ENCODE measurements around the gene UQCRHL. TPM values are rescaled to one million over a fixed set of nuclear protein-coding genes. Genes with fewer than 3 reads are reported as not detected.

Gene UQCRHL
- total RNA-seq, 1 experiment from 2014 or later = 5.4 TPM

GRCh38 chr1:15810073-15810472 lies 2.6 kb upstream of the UQCRHL start:
- H3K36me3 ChIP-seq (ENCODE audit: insufficient read depth, low read length) = no peaks in the 10 kb centered on the region
- no peaks in the 10 kb centered on the region for H3K9me2 ChIP-seq (replicated peaks; ENCODE audit: insufficient read depth, low read length)
- H3K27ac ChIP-seq (ENCODE audit: low read length) = no peak overlapping the region
- no peak for DNase-seq
- H3K9ac ChIP-seq (ENCODE audit: low read length) = no peak overlapping the region
- H3K27me3 ChIP-seq (ENCODE audit: low read length) = no peaks in the 10 kb centered on the region
- H3K4me2 ChIP-seq (ENCODE audit: low read depth, low read length, poor library complexity, severe bottlenecking) = no peak overlapping the region
- no peaks in the 10 kb centered on the region for H3K9me3 ChIP-seq (ENCODE audit: low read length)
- H3K4me1 ChIP-seq (ENCODE audit: low read length) = no peaks in the 10 kb centered on the region
- no peak overlapping the region for H2AFZ ChIP-seq (ENCODE audit: low read length)
- no peaks in the 10 kb centered on the region for H3K79me2 ChIP-seq (ENCODE audit: low read length)
- no peak overlapping the region for H3K4me3 ChIP-seq (ENCODE audit: low read length)
- H4K20me1 ChIP-seq (ENCODE audit: insufficient read depth, low read depth, low read length) = no peaks in the 10 kb centered on the region

- no peak overlapping the region for H3K4me2 ChIP-seq (ENCODE audit: low read depth, low read length, poor library complexity, severe bottlenecking)
- DNase-seq = no peak
- H3K27ac ChIP-seq (ENCODE audit: low read length) = no peak overlapping the region
- no peaks in the 10 kb centered on the region for H3K9me2 ChIP-seq (replicated peaks; ENCODE audit: insufficient read depth, low read length)
- no peak overlapping the region for H3K4me3 ChIP-seq (ENCODE audit: low read length)
- no peaks in the 10 kb centered on the region for H3K27me3 ChIP-seq (ENCODE audit: low read length)
- H3K9ac ChIP-seq (ENCODE audit: low read length) = no peak overlapping the region
- H3K4me1 ChIP-seq (ENCODE audit: low read length) = no peaks in the 10 kb centered on the region
- H3K36me3 ChIP-seq (ENCODE audit: insufficient read depth, low read length) = no peaks in the 10 kb centered on the region
- no peaks in the 10 kb centered on the region for H3K79me2 ChIP-seq (ENCODE audit: low read length)
- no peak overlapping the region for H2AFZ ChIP-seq (ENCODE audit: low read length)
- H4K20me1 ChIP-seq (ENCODE audit: insufficient read depth, low read depth, low read length) = no peaks in the 10 kb centered on the region
- no peaks in the 10 kb centered on the region for H3K9me3 ChIP-seq (ENCODE audit: low read length)
These were observed 1.5 kb upstream of the UQCRHL start for GRCh38 chr1:15808955-15809354.

GRCh38 chr1:15807121-15807520 lies 328 bp downstream of the UQCRHL start:
- Histone ChIP-seq H3K79me2 (ENCODE audit: low read length) (no peaks in the 10 kb centered on the region), H3K27ac (ENCODE audit: low read length) (no peak overlapping the region), H4K20me1 (ENCODE audit: insufficient read depth, low read depth, low read length) (no peaks in the 10 kb centered on the region), H3K4me1 (ENCODE audit: low read length) (no peaks in the 10 kb centered on the region), H3K4me2 (ENCODE audit: low read depth, low read length, poor library complexity, severe bottlenecking) (no peak overlapping the region), H3K36me3 (ENCODE audit: insufficient read depth, low read length) (no peaks in the 10 kb centered on the region), H3K9me3 (ENCODE audit: low read length) (no peaks in the 10 kb centered on the region), H3K27me3 (ENCODE audit: low read length) (no peaks in the 10 kb centered on the region), H3K9ac (ENCODE audit: low read length) (no peak overlapping the region), H3K4me3 (ENCODE audit: low read length) (no peak overlapping the region), H2AFZ (ENCODE audit: low read length) (no peak overlapping the region), H3K9me2 (replicated peaks; ENCODE audit: insufficient read depth, low read length) (no peaks in the 10 kb centered on the region)
- DNase-seq = no peak

- H3K9me3 ChIP-seq (ENCODE audit: low read length) = no peaks in the 10 kb centered on the region
- H4K20me1 ChIP-seq (ENCODE audit: insufficient read depth, low read depth, low read length) = no peaks in the 10 kb centered on the region
These were observed 3.4 kb downstream of the UQCRHL start for GRCh38 chr1:15804060-15804459.

GRCh38 chr1:15803380-15803779 lies 4.1 kb downstream of the UQCRHL start:
- Histone ChIP-seq H3K79me2 (ENCODE audit: low read length) (no peaks in the 10 kb centered on the region), H3K9me3 (ENCODE audit: low read length) (no peaks in the 10 kb centered on the region), H3K36me3 (ENCODE audit: insufficient read depth, low read length) (no peaks in the 10 kb centered on the region), H3K27me3 (ENCODE audit: low read length) (no peaks in the 10 kb centered on the region), H3K4me1 (ENCODE audit: low read length) (no peaks in the 10 kb centered on the region), H3K4me3 (ENCODE audit: low read length) (no peak overlapping the region), H2AFZ (ENCODE audit: low read length) (no peak overlapping the region), H3K9me2 (replicated peaks; ENCODE audit: insufficient read depth, low read length) (no peaks in the 10 kb centered on the region), H3K4me2 (ENCODE audit: low read depth, low read length, poor library complexity, severe bottlenecking) (no peak overlapping the region), H3K27ac (ENCODE audit: low read length) (no peak overlapping the region), H3K9ac (ENCODE audit: low read length) (no peak overlapping the region), H4K20me1 (ENCODE audit: insufficient read depth, low read depth, low read length) (no peaks in the 10 kb centered on the region)
- peak; percentile 74 for DNase-seq

More at GRCh38 chr1:15804060-15804459, 3.4 kb downstream of the UQCRHL start:
- Histone ChIP-seq H3K36me3 (ENCODE audit: insufficient read depth, low read length) (no peaks in the 10 kb centered on the region), H3K9ac (ENCODE audit: low read length) (no peak overlapping the region), H3K79me2 (ENCODE audit: low read length) (no peaks in the 10 kb centered on the region), H3K9me2 (replicated peaks; ENCODE audit: insufficient read depth, low read length) (no peaks in the 10 kb centered on the region), H3K4me2 (ENCODE audit: low read depth, low read length, poor library complexity, severe bottlenecking) (no peak overlapping the region), H3K27me3 (ENCODE audit: low read length) (no peaks in the 10 kb centered on the region), H3K27ac (ENCODE audit: low read length) (no peak overlapping the region), H3K4me1 (ENCODE audit: low read length) (no peaks in the 10 kb centered on the region), H2AFZ (ENCODE audit: low read length) (no peak overlapping the region), H3K4me3 (ENCODE audit: low read length) (no peak overlapping the region)
- DNase-seq = no peak

GRCh38 chr1:15802234-15802965 lies 5.0 kb downstream of the UQCRHL start:
- Histone ChIP-seq H3K27me3 (ENCODE audit: low read length) (no peaks in the 10 kb centered on the region), H3K4me2 (ENCODE audit: low read depth, low read length, poor library complexity, severe bottlenecking) (no peak overlapping the region), H3K79me2 (ENCODE audit: low read length) (no peaks in the 10 kb centered on the region), H3K9me2 (replicated peaks; ENCODE audit: insufficient read depth, low read length) (no peaks in the 10 kb centered on the region), H3K4me1 (ENCODE audit: low read length) (no peaks in the 10 kb centered on the region), H3K36me3 (ENCODE audit: insufficient read depth, low read length) (no peaks in the 10 kb centered on the region), H3K9me3 (ENCODE audit: low read length) (no peaks in the 10 kb centered on the region), H3K9ac (ENCODE audit: low read length) (no peak overlapping the region), H4K20me1 (ENCODE audit: insufficient read depth, low read depth, low read length) (no peaks in the 10 kb centered on the region), H2AFZ (ENCODE audit: low read length) (no peak overlapping the region), H3K4me3 (ENCODE audit: low read length) (no peak overlapping the region), H3K27ac (ENCODE audit: low read length) (no peak overlapping the region)
- no peak for DNase-seq

- no peaks in the 10 kb centered on the region for H3K9me3 ChIP-seq (ENCODE audit: low read length)
- no peak overlapping the region for H3K4me2 ChIP-seq (ENCODE audit: low read depth, low read length, poor library complexity, severe bottlenecking)
- no peaks in the 10 kb centered on the region for H3K4me1 ChIP-seq (ENCODE audit: low read length)
- no peak overlapping the region for H3K4me3 ChIP-seq (ENCODE audit: low read length)
- no peaks in the 10 kb centered on the region for H3K36me3 ChIP-seq (ENCODE audit: insufficient read depth, low read length)
- H3K79me2 ChIP-seq (ENCODE audit: low read length) = no peaks in the 10 kb centered on the region
- H2AFZ ChIP-seq (ENCODE audit: low read length) = no peak overlapping the region
- H3K27ac ChIP-seq (ENCODE audit: low read length) = no peak overlapping the region
- H3K27me3 ChIP-seq (ENCODE audit: low read length) = no peaks in the 10 kb centered on the region
- no peaks in the 10 kb centered on the region for H3K9me2 ChIP-seq (replicated peaks; ENCODE audit: insufficient read depth, low read length)
- DNase-seq = no peak
- H3K9ac ChIP-seq (ENCODE audit: low read length) = no peak overlapping the region
- H4K20me1 ChIP-seq (ENCODE audit: insufficient read depth, low read depth, low read length) = no peaks in the 10 kb centered on the region
These were observed 7.3 kb downstream of the UQCRHL start for GRCh38 chr1:15799928-15800835.
